ENCODE measurements around the gene PEAK1. TPM values are rescaled to one million over a fixed set of nuclear protein-coding genes. Genes with fewer than 3 reads are reported as not detected.

PEAK1 gene
- total and polyA plus RNA-seq, 7 donors: 4.0 to 32.1 (median 25.3) TPM

GRCh38 chr15:77266708-77267386 is 153.1 kb downstream of the PEAK1 start:
- Histone ChIP-seq H3K9me3 (no peaks in the 10 kb centered on the region), H3K27me3 (ENCODE audit: insufficient read depth in 3 of 3, low read length in 2 of 3) (no peaks in the 10 kb centered on the region), H3K4me1 (no peaks in the 10 kb centered on the region), H3K27ac (no peak overlapping the region), H3K4me3 (no peak overlapping the region), H3K36me3 (ENCODE audit: insufficient read depth in 1 of 2, low read depth in 1 of 2) (no peaks in the 10 kb centered on the region)
- ATAC-seq (no peak), DNase-seq (no peak)
- WGBS, 3 donors: 85 to 94% (median 91%) methylated on average over 5 of the region's 5 CpGs
- no peak for TF ChIP-seq CTCF (IDR thresholded peaks at IDR 0.05)
- intact Hi-C loops (cut with DNase I): no loop called here

GRCh38 chr15:77255385-77255784 is 164.5 kb downstream of the PEAK1 start:
- Histone ChIP-seq H3K4me1 (no peaks in the 10 kb centered on the region), H3K36me3 (ENCODE audit: insufficient read depth in 1 of 2, low read depth in 1 of 2) (peaks cover 3 to 14% of the 10 kb centered on the region in 2 donors), H3K27ac (no peak overlapping the region), H3K9me3 (no peaks in the 10 kb centered on the region), H3K27me3 (ENCODE audit: insufficient read depth in 3 of 3, low read length in 2 of 3) (no peaks in the 10 kb centered on the region), H3K4me3 (no peak overlapping the region)
- ATAC-seq (no peak), DNase-seq (no peak)
- WGBS, 3 donors: 90 to 93% (median 90%) methylated on average over 2 of the region's 2 CpGs
- intact Hi-C loops (cut with DNase I): no loop called here
- TF ChIP-seq CTCF (IDR thresholded peaks at IDR 0.05): no peak

- Histone ChIP-seq H3K4me1 (no peaks in the 10 kb centered on the region), H3K9me3 (no peaks in the 10 kb centered on the region), H3K27me3 (ENCODE audit: insufficient read depth in 3 of 3, low read length in 2 of 3) (no peaks in the 10 kb centered on the region), H3K4me3 (no peak overlapping the region), H3K27ac (no peak overlapping the region), H3K36me3 (ENCODE audit: insufficient read depth in 1 of 2, low read depth in 1 of 2) (peaks cover 3 to 20% of the 10 kb centered on the region in 2 donors)
- no peak for ATAC-seq
- TF ChIP-seq CTCF (IDR thresholded peaks at IDR 0.05): no peak
- intact Hi-C loops (cut with DNase I): no loop called here
- DNase-seq: no peak
- WGBS, 3 donors: 94 to 98% (median 96%) methylated on average over 2 of the region's 2 CpGs
Measured at GRCh38 chr15:77251662-77252061, 168.2 kb downstream of the PEAK1 start.

GRCh38 chr15:77247116-77247515 is 172.8 kb downstream of the PEAK1 start:
- no peak for DNase-seq
- intact Hi-C loops (cut with DNase I): no loop called here
- no peak for TF ChIP-seq CTCF (IDR thresholded peaks at IDR 0.05)
- no peak for ATAC-seq
- no peaks in the 10 kb centered on the region for H3K4me1 ChIP-seq
- peaks cover 3 to 17% of the 10 kb centered on the region in 2 donors for H3K36me3 ChIP-seq (ENCODE audit: insufficient read depth in 1 of 2, low read depth in 1 of 2)
- no peaks in the 10 kb centered on the region for H3K27me3 ChIP-seq (ENCODE audit: insufficient read depth in 3 of 3, low read length in 2 of 3)
- no peak overlapping the region for H3K27ac ChIP-seq
- H3K9me3 ChIP-seq: no peaks in the 10 kb centered on the region
- H3K4me3 ChIP-seq: no peak overlapping the region
